ENCODE data around the gene CCDC18.

- TF ChIP-seq CTCF (conservative IDR thresholded peaks at IDR 0.05; ENCODE audit: low read length), result no peak
- no peak for TF ChIP-seq EZH2phosphoT487 (IDR thresholded peaks at IDR 0.05; ENCODE audit: borderline replicate concordance, low read depth, low read length)
These were observed 72.1 kb downstream of the CCDC18 start for GRCh38 chr1:93252598-93252997.

All from OCI-LY7 (cell line).